Activated CD8-positive, alpha-beta memory T cell treated with anti-CD3 and anti-CD28 coated beads, Interleukin-2, amount 10 ng/mL, durations not matched to agents 7 days and 5 days (primary cell): ENCODE measurements around the gene LMOD2. TPM values are rescaled to one million over a fixed set of nuclear protein-coding genes. Genes with fewer than 3 reads are reported as not detected.

Experiments used
- total RNA-seq, 2 experiments: library from RNA; stranded (reverse); gene quantifications; one replicate each; pipeline ENCODE4 v1.2.3, GENCODE V29; 2021

LMOD2 gene
- total RNA-seq, 2 experiments from 2014 or later = not detected

Other genes with a start within 250 kb of the LMOD2 start
- under 1 TPM in 1 of 2 experiments, not detected in 1; 0.07 TPM for gene IQUB, start 121.3 kb upstream of the LMOD2 start, total RNA-seq
- gene NDUFA5, start 98.0 kb upstream of the LMOD2 start, total RNA-seq = 10 to 100 TPM; 39.7 to 49.7 TPM
- gene ASB15, start 54.0 kb upstream of the LMOD2 start, total RNA-seq = not detected
- gene WASL, start 93.1 kb downstream of the LMOD2 start, total RNA-seq = 1 to 10 TPM; 7.6 to 7.8 TPM
- not detected for gene HYAL4, start 189.3 kb downstream of the LMOD2 start, total RNA-seq